ENCODE measurements around the gene SDK2.

SDK2 gene

GRCh38 chr17:73286863-73287296 is 357.4 kb downstream of the SDK2 start:
- CTCF ChIA-PET, result no interaction called here
- POLR2A ChIA-PET, result no interaction called here
- DNase-seq (ENCODE audit: extremely low spot score), result no peak
- TF ChIP-seq, protein P1, sequence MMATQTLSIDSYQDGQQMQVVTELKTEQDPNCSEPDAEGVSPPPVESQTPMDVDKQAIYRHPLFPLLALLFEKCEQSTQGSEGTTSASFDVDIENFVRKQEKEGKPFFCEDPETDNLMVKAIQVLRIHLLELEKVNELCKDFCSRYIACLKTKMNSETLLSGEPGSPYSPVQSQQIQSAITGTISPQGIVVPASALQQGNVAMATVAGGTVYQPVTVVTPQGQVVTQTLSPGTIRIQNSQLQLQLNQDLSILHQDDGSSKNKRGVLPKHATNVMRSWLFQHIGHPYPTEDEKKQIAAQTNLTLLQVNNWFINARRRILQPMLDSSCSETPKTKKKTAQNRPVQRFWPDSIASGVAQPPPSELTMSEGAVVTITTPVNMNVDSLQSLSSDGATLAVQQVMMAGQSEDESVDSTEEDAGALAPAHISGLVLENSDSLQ (IDR thresholded peaks at IDR 0.05), result no peak
- TF ChIP-seq L3MBTL2 (conservative IDR thresholded peaks at IDR 0.05) (no peak), BHLHE40 (IDR thresholded peaks at IDR 0.05; ENCODE audit: borderline replicate concordance) (no peak)

DNA sequence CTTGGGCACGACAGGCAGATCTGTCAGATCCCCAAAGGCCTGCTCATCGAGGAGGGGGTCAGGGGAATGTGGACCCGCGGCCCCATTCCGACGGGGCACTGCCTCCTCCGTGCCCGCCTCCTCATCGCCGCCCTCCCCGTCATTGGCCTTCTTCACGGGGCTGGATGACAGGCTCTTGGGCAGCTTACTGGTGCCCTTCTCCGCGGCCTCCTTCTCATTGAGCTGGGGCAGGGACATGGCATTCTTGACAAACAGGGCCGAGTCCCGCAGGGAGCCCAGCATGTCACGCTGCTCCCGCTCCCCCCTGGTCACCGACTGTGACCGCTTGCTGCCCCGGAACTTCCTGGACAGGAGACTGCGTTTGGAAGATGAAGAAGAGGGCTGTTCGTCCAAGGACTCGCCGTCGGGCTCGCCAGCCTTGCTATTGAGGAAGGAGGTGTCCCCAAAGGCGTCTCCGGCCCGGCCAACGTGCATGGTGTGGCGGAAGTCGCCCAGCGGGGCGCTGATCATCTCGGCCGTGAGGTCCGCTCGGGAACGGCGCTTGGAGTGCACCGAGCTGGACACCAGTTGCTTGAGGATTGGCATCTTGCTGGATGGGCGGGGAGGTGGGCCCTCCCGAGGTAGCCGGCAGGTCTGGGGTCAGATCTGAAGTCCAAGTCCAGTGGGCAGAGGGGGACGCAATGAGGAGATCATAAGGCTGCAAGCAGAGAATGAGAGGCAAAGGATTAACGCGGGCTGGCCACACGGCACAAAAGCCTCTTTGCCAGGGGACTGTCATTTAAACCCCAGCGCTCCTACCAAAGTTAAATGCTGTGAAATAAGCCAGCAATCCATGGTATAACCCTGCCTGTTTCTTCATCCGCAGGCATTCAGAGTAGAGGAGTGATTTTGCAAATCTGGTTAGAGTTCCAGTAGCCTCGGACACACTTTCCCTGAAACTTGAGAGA is 358.1 kb downstream of the SDK2 start:
- ChIA-PET POLR2A (interaction anchor here (1.6 kb wide), 1 partner anchor 25 kb away, joined by 6 read pairs; no protein-coding TSS in a partner anchor), CTCF (no interaction called here)
- no peak for DNase-seq (ENCODE audit: extremely low spot score)
- TF ChIP-seq ARNT (IDR thresholded peaks at IDR 0.05) (no peak), HDGF (IDR thresholded peaks at IDR 0.05; ENCODE audit: borderline replicate concordance) (no peak), BHLHE40 (IDR thresholded peaks at IDR 0.05; ENCODE audit: borderline replicate concordance) (no peak), SP1 (IDR thresholded peaks at IDR 0.05) (no peak), FOXA1 (IDR thresholded peaks at IDR 0.05) (no peak), FOXK2 (IDR thresholded peaks at IDR 0.05) (no peak), TARDBP (IDR thresholded peaks at IDR 0.05) (no peak), SUZ12 (IDR thresholded peaks at IDR 0.05) (no peak), CTBP1 (IDR thresholded peaks at IDR 0.05; ENCODE audit: borderline replicate concordance) (no peak), NFRKB (IDR thresholded peaks at IDR 0.05) (no peak), LEF1 (IDR thresholded peaks at IDR 0.05; ENCODE audit: borderline replicate concordance) (no peak), FOXM1 (IDR thresholded peaks at IDR 0.05; ENCODE audit: borderline replicate concordance) (no peak)

DNA sequence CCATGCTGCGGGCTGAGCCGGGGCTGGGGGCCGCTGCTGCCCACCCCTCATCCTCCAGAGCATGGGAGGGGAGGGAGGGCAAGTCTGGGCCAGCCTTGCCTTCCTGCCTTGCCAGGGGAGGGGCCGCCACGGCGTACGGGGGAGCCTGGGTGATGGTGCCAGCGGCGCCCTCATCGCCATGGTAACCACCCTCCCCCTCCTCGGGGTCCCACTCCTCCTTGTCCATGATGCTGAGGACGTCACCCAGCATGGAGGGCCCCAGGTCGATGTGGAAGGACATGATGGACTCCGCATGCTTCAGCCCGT is 358.7 kb downstream of the SDK2 start:
- TF ChIP-seq NFRKB (IDR thresholded peaks at IDR 0.05) (no peak), SP1 (IDR thresholded peaks at IDR 0.05) (no peak), FOXM1 (IDR thresholded peaks at IDR 0.05; ENCODE audit: borderline replicate concordance) (no peak), TARDBP (IDR thresholded peaks at IDR 0.05) (no peak)
- DNase-seq (ENCODE audit: extremely low spot score), result no peak
- POLR2A ChIA-PET, result interaction anchor here (1.6 kb wide), 1 partner anchor 25 kb away, joined by 6 read pairs; no protein-coding TSS in a partner anchor
- CTCF ChIA-PET, result no interaction called here

DNA sequence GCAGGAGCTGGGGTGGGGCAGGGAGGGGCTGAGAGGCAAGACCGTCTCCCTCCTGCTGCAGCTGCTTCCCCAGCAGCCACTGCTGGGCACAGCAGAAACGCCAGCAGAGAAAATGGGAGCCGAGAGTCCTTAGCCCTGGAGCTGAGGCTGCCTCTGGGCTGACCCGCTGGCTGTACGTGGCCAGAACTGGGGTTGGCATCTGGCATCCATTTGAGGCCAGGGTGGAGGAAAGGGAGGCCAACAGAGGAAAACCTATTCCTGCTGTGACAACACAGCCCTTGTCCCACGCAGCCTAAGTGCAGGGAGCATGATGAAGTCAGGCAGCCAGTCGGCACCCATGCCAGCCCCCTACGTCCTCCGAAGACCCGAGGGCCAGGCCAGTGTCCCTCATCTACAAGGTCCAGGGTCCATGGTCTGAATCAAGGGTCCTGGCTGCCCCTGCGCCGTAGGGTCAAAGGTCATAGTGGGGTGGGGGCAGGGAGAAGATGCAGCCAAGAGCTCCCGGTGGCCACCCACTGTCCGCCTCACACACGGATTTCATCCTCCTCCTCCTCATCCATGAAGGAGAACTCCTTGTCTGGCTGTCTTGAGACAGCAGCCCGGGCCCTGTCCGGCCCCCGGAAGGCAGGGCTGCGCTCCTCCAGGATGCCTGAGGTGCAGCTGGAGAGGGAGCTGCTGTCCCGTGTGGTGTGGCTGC is 359.2 kb downstream of the SDK2 start:
- DNase-seq (ENCODE audit: extremely low spot score), result no peak
- TF ChIP-seq LEF1 (IDR thresholded peaks at IDR 0.05; ENCODE audit: borderline replicate concordance) (no peak), CTBP1 (IDR thresholded peaks at IDR 0.05; ENCODE audit: borderline replicate concordance) (no peak), L3MBTL2 (conservative IDR thresholded peaks at IDR 0.05) (no peak), FOXK2 (IDR thresholded peaks at IDR 0.05) (no peak), ARNT (IDR thresholded peaks at IDR 0.05) (no peak), NFRKB (IDR thresholded peaks at IDR 0.05) (no peak), ZNF384 (IDR thresholded peaks at IDR 0.05) (no peak), BHLHE40 (IDR thresholded peaks at IDR 0.05; ENCODE audit: borderline replicate concordance) (no peak), FOXM1 (IDR thresholded peaks at IDR 0.05; ENCODE audit: borderline replicate concordance) (no peak), SP1 (IDR thresholded peaks at IDR 0.05) (no peak), FOXA1 (IDR thresholded peaks at IDR 0.05) (no peak), SUZ12 (IDR thresholded peaks at IDR 0.05) (no peak), TARDBP (IDR thresholded peaks at IDR 0.05) (no peak), HDGF (IDR thresholded peaks at IDR 0.05; ENCODE audit: borderline replicate concordance) (no peak), ELF4 (IDR thresholded peaks at IDR 0.05) (no peak)
- TF ChIP-seq, protein P1 (IDR thresholded peaks at IDR 0.05), result no peak
- ChIA-PET CTCF (interaction anchor here (0.6 kb wide), 1 partner anchor 86 kb away, joined by 4 read pairs; no protein-coding TSS in a partner anchor), POLR2A (interaction anchor here (0.5 to 1.6 kb wide), 2 partner anchors 11 to 26 kb away, joined by 3 to 6 read pairs; no protein-coding TSS in a partner anchor)
